ENCODE measurements around the gene EDEM3.

DNA sequence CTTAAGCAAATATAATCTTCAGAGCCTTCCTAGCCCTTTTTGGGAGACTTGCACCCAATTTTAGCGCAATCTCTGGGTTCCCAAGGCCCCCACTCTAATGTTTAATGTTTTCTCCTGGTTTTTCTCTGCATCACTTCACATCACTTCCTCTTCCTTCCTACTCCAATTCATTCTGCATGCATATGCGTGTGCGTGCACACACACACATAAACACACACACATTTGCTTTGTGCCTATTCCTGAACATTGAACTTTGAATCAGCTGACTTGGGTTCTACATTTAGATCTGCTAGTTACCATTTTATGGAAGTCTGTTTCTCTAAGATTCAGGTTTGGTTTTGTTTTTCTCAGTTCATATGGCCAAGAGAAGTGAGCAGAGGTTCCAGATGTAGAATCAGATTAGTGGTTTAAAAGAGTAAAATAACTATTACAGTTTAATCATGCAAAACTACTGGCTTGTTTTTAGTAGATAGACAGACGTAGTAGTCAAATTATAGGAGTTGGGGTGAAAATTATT is 7.4 kb upstream of the EDEM3 start:
- TF ChIP-seq, protein P1, sequence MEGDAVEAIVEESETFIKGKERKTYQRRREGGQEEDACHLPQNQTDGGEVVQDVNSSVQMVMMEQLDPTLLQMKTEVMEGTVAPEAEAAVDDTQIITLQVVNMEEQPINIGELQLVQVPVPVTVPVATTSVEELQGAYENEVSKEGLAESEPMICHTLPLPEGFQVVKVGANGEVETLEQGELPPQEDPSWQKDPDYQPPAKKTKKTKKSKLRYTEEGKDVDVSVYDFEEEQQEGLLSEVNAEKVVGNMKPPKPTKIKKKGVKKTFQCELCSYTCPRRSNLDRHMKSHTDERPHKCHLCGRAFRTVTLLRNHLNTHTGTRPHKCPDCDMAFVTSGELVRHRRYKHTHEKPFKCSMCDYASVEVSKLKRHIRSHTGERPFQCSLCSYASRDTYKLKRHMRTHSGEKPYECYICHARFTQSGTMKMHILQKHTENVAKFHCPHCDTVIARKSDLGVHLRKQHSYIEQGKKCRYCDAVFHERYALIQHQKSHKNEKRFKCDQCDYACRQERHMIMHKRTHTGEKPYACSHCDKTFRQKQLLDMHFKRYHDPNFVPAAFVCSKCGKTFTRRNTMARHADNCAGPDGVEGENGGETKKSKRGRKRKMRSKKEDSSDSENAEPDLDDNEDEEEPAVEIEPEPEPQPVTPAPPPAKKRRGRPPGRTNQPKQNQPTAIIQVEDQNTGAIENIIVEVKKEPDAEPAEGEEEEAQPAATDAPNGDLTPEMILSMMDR (IDR thresholded peaks at IDR 0.05 in 2 of 3, conservative IDR thresholded peaks at IDR 0.05 in 1 of 3; ENCODE audit: insufficient read depth in 2 of 3, low read depth in 1 of 3, low read length in 3 of 3) = no peak
- TF ChIP-seq, protein P2, sequence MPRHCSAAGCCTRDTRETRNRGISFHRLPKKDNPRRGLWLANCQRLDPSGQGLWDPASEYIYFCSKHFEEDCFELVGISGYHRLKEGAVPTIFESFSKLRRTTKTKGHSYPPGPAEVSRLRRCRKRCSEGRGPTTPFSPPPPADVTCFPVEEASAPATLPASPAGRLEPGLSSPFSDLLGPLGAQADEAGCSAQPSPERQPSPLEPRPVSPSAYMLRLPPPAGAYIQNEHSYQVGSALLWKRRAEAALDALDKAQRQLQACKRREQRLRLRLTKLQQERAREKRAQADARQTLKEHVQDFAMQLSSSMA (CRISPR knock-in tag; IDR thresholded peaks at IDR 0.05) = no peak
- no peak for TF ChIP-seq ZFX (CRISPR knock-in tag; IDR thresholded peaks at IDR 0.05)
- TF ChIP-seq CHCHD3 (CRISPR knock-in tag; IDR thresholded peaks at IDR 0.05) = no peak
- TF ChIP-seq, protein P3, sequence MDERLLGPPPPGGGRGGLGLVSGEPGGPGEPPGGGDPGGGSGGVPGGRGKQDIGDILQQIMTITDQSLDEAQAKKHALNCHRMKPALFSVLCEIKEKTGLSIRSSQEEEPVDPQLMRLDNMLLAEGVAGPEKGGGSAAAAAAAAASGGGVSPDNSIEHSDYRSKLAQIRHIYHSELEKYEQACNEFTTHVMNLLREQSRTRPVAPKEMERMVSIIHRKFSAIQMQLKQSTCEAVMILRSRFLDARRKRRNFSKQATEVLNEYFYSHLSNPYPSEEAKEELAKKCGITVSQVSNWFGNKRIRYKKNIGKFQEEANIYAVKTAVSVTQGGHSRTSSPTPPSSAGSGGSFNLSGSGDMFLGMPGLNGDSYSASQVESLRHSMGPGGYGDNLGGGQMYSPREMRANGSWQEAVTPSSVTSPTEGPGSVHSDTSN (CRISPR knock-in tag; IDR thresholded peaks at IDR 0.05; ENCODE audit: low read depth) = no peak
- TF ChIP-seq, protein P3 (tag; conservative IDR thresholded peaks at IDR 0.05; ENCODE audit: low read depth) = no peak
- TF ChIP-seq ZFP36 (IDR thresholded peaks at IDR 0.05; ENCODE audit: low read depth, low read length, partially characterized antibody) = no peak
- no peak for TF ChIP-seq ZBED1 (IDR thresholded peaks at IDR 0.05)
- TF ChIP-seq ZNF217 (CRISPR knock-in tag; IDR thresholded peaks at IDR 0.05) = no peak
- no peak for TF ChIP-seq EZH2 (IDR thresholded peaks at IDR 0.05; ENCODE audit: borderline replicate concordance, low read depth, low read length)

All from K562 (cell line).